GM12878 (cell line): ENCODE data around the gene FLT3LG. TPM values are rescaled to one million over a fixed set of nuclear protein-coding genes. Genes with fewer than 3 reads are reported as not detected.
A peak's percentile ranks its signal among the peaks of the same experiment; 100 is the strongest.

ENCODE experiments used
- ASH2L ChIP-seq: fragments of 300-600, 200-600 bp; sonication (generic); IDR thresholded peaks from 2 replicates; pipeline ENCODE4 v1.6.1; 2017; ENCODE audit warnings: low read depth, mild to moderate bottlenecking, borderline replicate concordance
- ATF2 ChIP-seq: IDR thresholded peaks from 2 replicates; pipeline ENCODE4 v1.6.1; 2012; ENCODE audit warnings: low read length, inconsistent platforms
- BCL11A ChIP-seq: IDR thresholded peaks from 2 replicates; pipeline ENCODE4 v1.6.1; 2011; ENCODE audit warnings: low read depth, low read length
- CBFB ChIP-seq: IDR thresholded peaks from 2 replicates; pipeline ENCODE4 v1.6.1; 2016; ENCODE audit warnings: antibody characterized with exemption, low read depth
- CREM ChIP-seq: IDR thresholded peaks from 2 replicates; pipeline ENCODE4 v1.6.1; 2014; ENCODE audit warnings: antibody characterized with exemption, low read depth
- DPF2 ChIP-seq: fragments of 450-650 bp; IDR thresholded peaks from 2 replicates; pipeline ENCODE4 v1.6.1; 2017; ENCODE audit warnings: mild to moderate bottlenecking
- HCFC1 ChIP-seq: fragments of 150-350 bp; IDR thresholded peaks from 2 replicates; pipeline ENCODE4 v1.6.1; 2014; ENCODE audit warnings: low read length
- HDAC2 ChIP-seq: fragments of 200-600 bp; sonication (generic); IDR thresholded peaks from 2 replicates; pipeline ENCODE4 v1.6.1; 2017
- IKZF2 ChIP-seq, 2 experiments: fragments of 450-650 bp; IDR thresholded peaks; 2 replicates each; pipeline ENCODE4 v1.6.1; 2017; ENCODE audit warnings: mild to moderate bottlenecking in 2 of 2, moderate library complexity in 2 of 2
- LARP7 ChIP-seq: fragments of 450-650 bp; IDR thresholded peaks from 2 replicates; pipeline ENCODE4 v1.6.1; 2017; ENCODE audit warnings: mild to moderate bottlenecking
- MTA2 ChIP-seq: fragments of 450-650 bp; IDR thresholded peaks from 2 replicates; pipeline ENCODE4 v1.6.1; 2016; ENCODE audit warnings: low read depth, mild to moderate bottlenecking, moderate library complexity
- POLR2A ChIP-seq: IDR thresholded peaks from 2 replicates; pipeline ENCODE4 v1.6.1; 2011; ENCODE audit warnings: low read depth, mild to moderate bottlenecking, low read length
- RB1 ChIP-seq: fragments of 450-650 bp; formaldehyde crosslinking; IDR thresholded peaks from 2 replicates; pipeline ENCODE4 v1.6.1; 2017; ENCODE audit warnings: mild to moderate bottlenecking, borderline replicate concordance
- RFX5 ChIP-seq: IDR thresholded peaks from 2 replicates; pipeline ENCODE4 v1.6.1; 2011; ENCODE audit warnings: low read depth, low read length, improper control_type of control experiment
- SRF ChIP-seq, 2 experiments: IDR thresholded peaks; 2 replicates each; pipeline ENCODE4 v1.6.1; 2011; ENCODE audit warnings: low read depth in 2 of 2, low read length in 2 of 2, mild to moderate bottlenecking in 1 of 2, moderate library complexity in 1 of 2
- ZBED1 ChIP-seq: IDR thresholded peaks from 2 replicates; pipeline ENCODE4 v1.6.1; 2016; ENCODE audit warnings: borderline replicate concordance
- ZBTB11 ChIP-seq: fragments of 450-650 bp; formaldehyde crosslinking; IDR thresholded peaks from 2 replicates; pipeline ENCODE4 v1.5.0; 2022; ENCODE audit warnings: mild to moderate bottlenecking, missing genetic modification characterization
- ZBTB4 ChIP-seq: fragments of 450-650 bp; formaldehyde crosslinking; IDR thresholded peaks from 2 replicates; pipeline ENCODE4 v1.4.0; 2022; ENCODE audit warnings: mild to moderate bottlenecking, moderate library complexity
- ZNF274 ChIP-seq: IDR thresholded peaks from one replicate; pipeline ENCODE4 v1.8.0; 2011; ENCODE audit not compliant: insufficient read length, insufficient read depth
- polyA plus RNA-seq, 11 experiments: library from polyadenylated mRNA; depleted of rRNA in 4 of 11; unstranded in 6 of 11; stranded (reverse) in 5 of 11; fragments of >200 nt; fragmentation: Nextera tagmentation in 4 of 11; fragmentation: Illumina TruSeq in 1 of 11; extraction: Ambion mirVana in 4 of 11; extraction: Trizol in 1 of 11; gene quantifications; 1 replicate in 1 of 11; 2 replicates in 10 of 11; pipeline versions ENCODE4 v1.2.1 to v1.2.3, GENCODE V29; 2011 to 2016; ENCODE audit warnings: inconsistent platforms in 2 of 11, missing spikeins in 2 of 11, low read depth in 1 of 11
- total RNA-seq, 4 experiments: library from RNA; depleted of rRNA in 3 of 4; stranded (reverse); fragments of >200 nt in 3 of 4; fragmentation: Illumina TruSeq in 1 of 4; extraction: Trizol in 1 of 4; gene quantifications; 2 replicates each; pipeline versions ENCODE4 v1.2.1 to v1.2.3, GENCODE V29; 2013 to 2021
- TF ChIP-seq, protein P1 (sequence below): IDR thresholded peaks from 2 replicates; pipeline ENCODE4 v1.6.1; 2011; ENCODE audit warnings: low read depth, mild to moderate bottlenecking, low read length, moderate library complexity, borderline replicate concordance; ENCODE audit errors: extremely low read depth
- TF ChIP-seq, protein P2 (sequence below): IDR thresholded peaks from 2 replicates; pipeline ENCODE4 v1.6.1; 2012; ENCODE audit warnings: low read depth, low read length, improper control_type of control experiment
- TF ChIP-seq, protein P3 (sequence below): fragments of 450-650 bp; IDR thresholded peaks from 2 replicates; pipeline ENCODE4 v1.6.1; 2014; ENCODE audit warnings: mild to moderate bottlenecking

Gene FLT3LG
- total and polyA plus RNA-seq, 10 of the 15 experiments (the other 5 are each of a cell fraction or from before 2014, with no cell fraction given), result 0.68 to 13.1 (median 4.3) TPM

GRCh38 chr19:49473868-49474541, at the start of gene FLT3LG (continued):
- TF ChIP-seq, protein P1, sequence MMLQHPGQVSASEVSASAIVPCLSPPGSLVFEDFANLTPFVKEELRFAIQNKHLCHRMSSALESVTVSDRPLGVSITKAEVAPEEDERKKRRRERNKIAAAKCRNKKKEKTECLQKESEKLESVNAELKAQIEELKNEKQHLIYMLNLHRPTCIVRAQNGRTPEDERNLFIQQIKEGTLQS, result no peak
- TF ChIP-seq ZBTB11 (CRISPR knock-in tag) (no peak), HDAC2 (no peak), SRF (IDR thresholded peaks at IDR 0.05; ENCODE audit: low read depth in 2 of 2, low read length in 2 of 2) (0 out of 4 replicates have a peak, but pooled peaks of 1 of the 2 experiments have one; percentile 39), ATF2 (no peak), RFX5 (no peak), ASH2L (peak; percentile 78; the same call in 1 of the 2 replicates), RB1 (peak; percentile 89; the same call in 1 of the 2 replicates), ZBTB4 (no peak), CBFB (0 out of 2 replicates have a peak, but pooled peaks have one; percentile 35), CREM (0 out of 2 replicates have a peak, but pooled peaks have one; percentile 51), ZBED1 (no peak), LARP7 (peak; percentile 85), DPF2 (peak; percentile 66), MTA2 (peak; percentile 18; the same call in 1 of the 2 replicates), IKZF2 (IDR thresholded peaks at IDR 0.05) (peak in 1 of 2 experiments; percentile 22; a peak in 1 of 4 replicates), POLR2A (peak; percentile 69; the same call in 1 of the 2 replicates), BCL11A (no peak), ZNF274 (no peak), HCFC1 (peak; percentile 34; the same call in 1 of the 2 replicates)
- TF ChIP-seq, protein P2, sequence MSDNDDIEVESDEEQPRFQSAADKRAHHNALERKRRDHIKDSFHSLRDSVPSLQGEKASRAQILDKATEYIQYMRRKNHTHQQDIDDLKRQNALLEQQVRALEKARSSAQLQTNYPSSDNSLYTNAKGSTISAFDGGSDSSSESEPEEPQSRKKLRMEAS, result no peak
- TF ChIP-seq, protein P3, sequence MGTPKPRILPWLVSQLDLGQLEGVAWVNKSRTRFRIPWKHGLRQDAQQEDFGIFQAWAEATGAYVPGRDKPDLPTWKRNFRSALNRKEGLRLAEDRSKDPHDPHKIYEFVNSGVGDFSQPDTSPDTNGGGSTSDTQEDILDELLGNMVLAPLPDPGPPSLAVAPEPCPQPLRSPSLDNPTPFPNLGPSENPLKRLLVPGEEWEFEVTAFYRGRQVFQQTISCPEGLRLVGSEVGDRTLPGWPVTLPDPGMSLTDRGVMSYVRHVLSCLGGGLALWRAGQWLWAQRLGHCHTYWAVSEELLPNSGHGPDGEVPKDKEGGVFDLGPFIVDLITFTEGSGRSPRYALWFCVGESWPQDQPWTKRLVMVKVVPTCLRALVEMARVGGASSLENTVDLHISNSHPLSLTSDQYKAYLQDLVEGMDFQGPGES, result no peak
